Kidney (tissue), 14 donors: Measurements from ENCODE around the gene PHLDB3. TPM values are rescaled to one million over a fixed set of nuclear protein-coding genes. Genes with fewer than 3 reads are reported as not detected.

ENCODE experiments used
- DNase-seq, 5 donors: peaks; one replicate each; pipeline ENCODE4 v3.0.0-alpha.2; 2013 to 2020
- FAIRE-seq: peaks from 2 replicates; lab custom pipeline; 2012; peaks lifted over from hg19 to GRCh38; lab: Jason Lieb, UNC
- H3K27ac ChIP-seq, 2 donors: one replicate each; pipeline ENCODE4 v1.7.0; 2013; ENCODE audit warnings: low read depth in 2 of 2, low read length in 2 of 2, inconsistent platforms in 1 of 2
- H3K27me3 ChIP-seq: one replicate; pipeline ENCODE4 v1.7.1; 2013; ENCODE audit warnings: low read length, inconsistent platforms; ENCODE audit not compliant: control insufficient read depth, insufficient read depth
- H3K36me3 ChIP-seq, 3 donors: one replicate each; pipeline versions ENCODE4 v1.7.0 to v1.7.1; 2013; ENCODE audit warnings: low read length in 3 of 3, control low read depth in 1 of 3, inconsistent platforms in 1 of 3; ENCODE audit not compliant: insufficient read depth in 3 of 3, control insufficient read depth in 2 of 3
- H3K4me1 ChIP-seq, 3 donors: one replicate each; pipeline versions ENCODE4 v1.7.0 to v1.7.1; 2013; ENCODE audit warnings: low read length in 3 of 3, inconsistent platforms in 1 of 3, low read depth in 1 of 3; ENCODE audit not compliant: control insufficient read depth in 2 of 3, insufficient read depth in 2 of 3
- H3K4me3 ChIP-seq, 3 donors: one replicate each; pipeline versions ENCODE4 v1.7.0 to v1.8.1; 2013; ENCODE audit warnings: low read length in 3 of 3, control low read depth in 1 of 3, inconsistent platforms in 1 of 3
- H3K9ac ChIP-seq, 3 donors: one replicate each; pipeline versions ENCODE4 v1.7.0 to v1.7.1; 2013; ENCODE audit warnings: low read length in 3 of 3, control low read depth in 1 of 3, inconsistent platforms in 1 of 3
- H3K9me3 ChIP-seq, 3 donors: one replicate each; pipeline versions ENCODE4 v1.7.0 to v1.7.1; 2013; ENCODE audit warnings: low read length in 3 of 3, control low read depth in 1 of 3, inconsistent platforms in 1 of 3; ENCODE audit not compliant: control insufficient read depth in 2 of 3, insufficient read depth in 1 of 3
- intact Hi-C: fragments of 100-400 bp; cut with DNase I; formaldehyde crosslinking; loops from one replicate; pipeline ENCODE4 v1.11.1; 2022
- polyA plus RNA-seq: library from polyadenylated mRNA; stranded (reverse); fragments of 350-450 nt; fragmentation: Illumina TruSeq; extraction: RNeasy Lipid Tissue Mini Kit (QIAGEN cat#74804); gene quantifications from one replicate; pipeline ENCODE4 v1.2.3, GENCODE V29; 2014; ENCODE audit warnings: low read depth, low replicate concordance; ENCODE audit not compliant: insufficient read depth
- total RNA-seq: library from RNA; stranded (reverse); fragmentation: NEBNext Ultra II Directional; extraction: Animal tissue kit (Norgen Biotek cat#: 25700); gene quantifications from one replicate; pipeline ENCODE4 v1.2.1, GENCODE V29; 2021
- TF ChIP-seq, protein P1 (sequence below): IDR thresholded peaks from 3 replicates; pipeline ENCODE4 v1.5.1; 2012; ENCODE audit warnings: mild to moderate bottlenecking, moderate library complexity, borderline replicate concordance; ENCODE audit not compliant: insufficient read depth; ENCODE audit errors: extremely low read depth
- donor health status: control.
- donor health status: control.
- donor health status: control.
- donor health status: control.
- donor health status: control.
- donor health status: DM: yes; HTN: yes; CAD: no.
- donor health status: Normal renal cell carcinoma (clear cell type).

The PHLDB3 gene
- total and polyA plus RNA-seq, 2 donors from 2014 or later: 8.2 to 10.8 TPM

DNA sequence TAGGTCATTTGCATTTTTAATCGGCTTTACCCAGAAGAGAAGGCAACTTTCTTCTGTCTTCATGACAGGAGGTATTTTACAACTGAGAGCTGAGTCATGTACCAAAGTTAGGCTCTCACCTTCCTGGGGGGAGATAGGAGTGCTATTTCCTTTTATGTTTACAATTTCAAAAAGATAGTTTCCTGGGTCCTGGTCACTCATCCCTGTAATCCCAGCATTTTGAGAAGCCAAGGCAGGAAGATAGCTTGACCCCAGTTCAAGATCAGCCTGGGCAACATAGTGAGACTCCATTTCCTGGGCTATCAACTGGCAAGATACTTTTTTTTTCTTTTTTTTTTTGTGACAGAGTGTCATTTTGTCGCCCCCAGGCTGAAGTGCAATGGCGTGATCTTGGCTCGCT lies 46.7 kb downstream of the PHLDB3 start:
- no peak for FAIRE-seq
- intact Hi-C loops: no loop called here
- Histone ChIP-seq H3K4me3 (no peak overlapping the region), H3K9me3 (no peaks in the 10 kb centered on the region), H3K36me3 (no peaks in the 10 kb centered on the region), H3K27ac (no peak overlapping the region), H3K4me1 (peaks cover 0 to under 1% (median 0%) of the 10 kb centered on the region in 3 donors), H3K9ac (no peak overlapping the region), H3K27me3 (no peaks in the 10 kb centered on the region)
- TF ChIP-seq, protein P1, sequence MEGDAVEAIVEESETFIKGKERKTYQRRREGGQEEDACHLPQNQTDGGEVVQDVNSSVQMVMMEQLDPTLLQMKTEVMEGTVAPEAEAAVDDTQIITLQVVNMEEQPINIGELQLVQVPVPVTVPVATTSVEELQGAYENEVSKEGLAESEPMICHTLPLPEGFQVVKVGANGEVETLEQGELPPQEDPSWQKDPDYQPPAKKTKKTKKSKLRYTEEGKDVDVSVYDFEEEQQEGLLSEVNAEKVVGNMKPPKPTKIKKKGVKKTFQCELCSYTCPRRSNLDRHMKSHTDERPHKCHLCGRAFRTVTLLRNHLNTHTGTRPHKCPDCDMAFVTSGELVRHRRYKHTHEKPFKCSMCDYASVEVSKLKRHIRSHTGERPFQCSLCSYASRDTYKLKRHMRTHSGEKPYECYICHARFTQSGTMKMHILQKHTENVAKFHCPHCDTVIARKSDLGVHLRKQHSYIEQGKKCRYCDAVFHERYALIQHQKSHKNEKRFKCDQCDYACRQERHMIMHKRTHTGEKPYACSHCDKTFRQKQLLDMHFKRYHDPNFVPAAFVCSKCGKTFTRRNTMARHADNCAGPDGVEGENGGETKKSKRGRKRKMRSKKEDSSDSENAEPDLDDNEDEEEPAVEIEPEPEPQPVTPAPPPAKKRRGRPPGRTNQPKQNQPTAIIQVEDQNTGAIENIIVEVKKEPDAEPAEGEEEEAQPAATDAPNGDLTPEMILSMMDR: no peak
- DNase-seq: no peak

DNA sequence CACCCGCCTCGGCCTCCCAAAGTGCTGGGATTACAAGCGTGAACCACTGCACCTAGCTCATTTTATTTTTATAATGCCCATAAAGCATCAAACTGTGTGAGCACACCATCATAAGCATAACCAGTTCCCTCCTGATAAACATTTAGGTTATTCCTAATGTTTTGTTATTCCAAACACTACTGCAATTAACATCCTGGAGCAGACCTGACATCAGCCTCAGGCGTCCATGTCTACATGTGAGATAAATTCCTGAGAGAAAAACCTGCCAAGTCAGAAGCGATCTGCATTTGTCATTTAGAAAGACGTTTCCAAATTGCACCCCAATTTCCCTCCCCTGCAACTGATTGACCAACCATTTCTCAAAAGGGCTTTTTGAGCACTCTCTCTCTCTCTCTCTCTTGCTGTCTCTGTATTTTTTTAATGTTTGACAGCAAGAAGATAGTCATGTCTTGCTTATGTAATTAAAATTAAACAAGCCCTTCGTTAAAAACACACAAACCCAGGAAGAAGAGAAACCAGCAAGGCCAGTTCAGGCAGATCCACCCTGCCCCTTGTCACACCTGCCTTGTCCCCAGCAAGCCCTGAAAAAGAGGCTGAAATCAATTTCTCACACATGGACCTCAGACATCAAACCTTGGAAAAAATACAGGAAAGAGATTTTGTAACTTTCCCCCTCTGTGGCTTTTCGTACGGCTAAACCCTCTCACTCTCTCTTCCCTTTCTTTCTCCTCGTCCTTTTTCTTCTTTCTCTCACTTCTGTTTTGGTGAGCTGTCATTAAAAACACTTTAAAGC lies 49.0 kb downstream of the PHLDB3 start:
- H3K27ac ChIP-seq: no peak overlapping the region
- intact Hi-C loops: no loop called here

DNA sequence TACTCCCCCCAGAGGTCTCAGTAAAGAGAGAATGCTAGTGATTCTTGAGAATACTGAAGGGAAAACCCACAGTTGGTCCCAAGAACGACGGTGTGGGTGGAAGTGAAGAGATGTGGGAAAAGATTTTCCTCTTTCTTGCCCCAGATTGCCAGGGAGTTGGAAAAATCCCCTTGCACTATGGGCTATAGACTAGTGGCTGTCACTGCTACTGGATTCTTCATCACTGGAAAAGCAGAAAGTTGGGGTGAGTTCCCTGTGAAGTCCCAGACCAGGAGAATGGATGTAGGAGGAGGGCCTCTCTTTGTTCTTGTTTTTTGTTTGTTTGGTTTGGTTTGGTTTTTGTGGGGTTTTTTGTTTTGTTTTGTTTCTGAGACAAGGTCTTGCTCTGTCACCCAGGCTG lies 50.5 kb downstream of the PHLDB3 start:
- H3K27me3 ChIP-seq: no peaks in the 10 kb centered on the region
- no peak for FAIRE-seq
- TF ChIP-seq, protein P1: no peak
- intact Hi-C loops: no loop called here
- H3K36me3 ChIP-seq: no peaks in the 10 kb centered on the region
- H3K9ac ChIP-seq: no peak overlapping the region
- H3K9me3 ChIP-seq: peaks cover 0 to 4% (median 0%) of the 10 kb centered on the region in 3 donors
- DNase-seq: no peak
- no peak overlapping the region for H3K4me3 ChIP-seq
- H3K27ac ChIP-seq: no peak overlapping the region
- H3K4me1 ChIP-seq: no peaks in the 10 kb centered on the region

More for the DNA sequence above, 49.0 kb downstream of the PHLDB3 start:
- no peak for DNase-seq
- TF ChIP-seq, protein P1: no peak
- FAIRE-seq: no peak
- H3K4me1 ChIP-seq: no peaks in the 10 kb centered on the region
- no peaks in the 10 kb centered on the region for H3K27me3 ChIP-seq
- no peak overlapping the region for H3K9ac ChIP-seq
- H3K36me3 ChIP-seq: no peaks in the 10 kb centered on the region
- H3K9me3 ChIP-seq: peaks cover 0 to 4% (median 0%) of the 10 kb centered on the region in 3 donors
- H3K4me3 ChIP-seq: no peak overlapping the region

DNA sequence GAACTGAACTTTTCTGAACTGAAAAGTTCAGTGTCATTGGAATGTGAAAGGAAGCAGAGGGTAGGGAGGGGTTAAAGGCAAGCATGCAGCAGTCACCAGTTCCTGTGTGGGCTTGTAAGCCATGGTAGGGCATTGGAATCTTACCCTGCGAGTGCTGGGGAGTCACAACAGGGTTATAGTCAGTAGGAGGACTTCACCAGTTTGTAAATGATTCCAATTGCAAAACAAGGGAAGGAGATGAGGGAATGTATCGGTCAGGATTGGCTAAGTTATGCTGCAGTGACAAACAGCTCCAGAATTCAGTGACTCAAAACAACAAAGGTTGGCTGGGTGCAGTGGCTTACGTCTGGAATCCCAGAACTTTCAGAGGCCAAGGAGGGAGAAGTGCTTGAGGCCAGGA lies 52.0 kb downstream of the PHLDB3 start:
- Histone ChIP-seq H3K36me3 (no peaks in the 10 kb centered on the region), H3K27me3 (no peaks in the 10 kb centered on the region), H3K9ac (no peak overlapping the region), H3K9me3 (peaks cover 0 to 4% (median 0%) of the 10 kb centered on the region in 3 donors), H3K27ac (no peak overlapping the region), H3K4me1 (no peaks in the 10 kb centered on the region), H3K4me3 (no peak overlapping the region)
- no peak for FAIRE-seq
- no peak for DNase-seq
- intact Hi-C loops: no loop called here
- TF ChIP-seq, protein P1: no peak
